Measurements from ENCODE around the gene GRIN2B.

Gene GRIN2B

GRCh38 chr12:13981296-13981962, at the start of gene GRIN2B:
Gene GRIN2B (minus strand): TSS chr12:13981602. CDS start chr12:13866208, 115,394 bp downstream.
- DNase-seq (ENCODE audit: low read depth in 4 of 4, low spot score in 1 of 4): no peak

- DNase-seq (ENCODE audit: low read depth in 4 of 4, low spot score in 1 of 4): no peak
These were observed 45.1 kb upstream of the GRIN2B start for GRCh38 chr12:14026537-14026936.

GRCh38 chr12:14024591-14024990, 43.2 kb upstream of the GRIN2B start:
- no peak for DNase-seq (ENCODE audit: low read depth in 4 of 4, low spot score in 1 of 4)

- DNase-seq (ENCODE audit: low read depth in 4 of 4, low spot score in 1 of 4): no peak
These were observed 36.7 kb upstream of the GRIN2B start for GRCh38 chr12:14018080-14018479.

- DNase-seq (ENCODE audit: low read depth in 4 of 4, low spot score in 1 of 4): no peak
These were observed 29.6 kb upstream of the GRIN2B start for GRCh38 chr12:14010989-14011388.

GRCh38 chr12:14007639-14008038, 26.2 kb upstream of the GRIN2B start:
- DNase-seq (ENCODE audit: low read depth in 4 of 4, low spot score in 1 of 4): no peak

- no peak for DNase-seq (ENCODE audit: low read depth in 4 of 4, low spot score in 1 of 4)
These were observed 11.2 kb upstream of the GRIN2B start for GRCh38 chr12:13992585-13992984.

GRCh38 chr12:13992106-13992505, 10.7 kb upstream of the GRIN2B start:
- DNase-seq (ENCODE audit: low read depth in 4 of 4, low spot score in 1 of 4): no peak

GRCh38 chr12:13986031-13986430, 4.6 kb upstream of the GRIN2B start:
- DNase-seq (ENCODE audit: low read depth in 4 of 4, low spot score in 1 of 4): no peak

GRCh38 chr12:13981990-13982389, 588 bp upstream of the GRIN2B start:
- DNase-seq (ENCODE audit: low read depth in 4 of 4, low spot score in 1 of 4): no peak

- no peak for DNase-seq (ENCODE audit: low read depth in 4 of 4, low spot score in 1 of 4)
These were observed 685 bp downstream of the GRIN2B start for GRCh38 chr12:13980538-13981295.

GRCh38 chr12:13979772-13980378, 1.5 kb downstream of the GRIN2B start:
- DNase-seq (ENCODE audit: low read depth in 4 of 4, low spot score in 1 of 4): no peak

- no peak for DNase-seq (ENCODE audit: low read depth in 4 of 4, low spot score in 1 of 4)
These were observed 2.5 kb downstream of the GRIN2B start for GRCh38 chr12:13978876-13979275.

- no peak for DNase-seq (ENCODE audit: low read depth in 4 of 4, low spot score in 1 of 4)
These were observed 4.5 kb downstream of the GRIN2B start for GRCh38 chr12:13976880-13977279.

- no peak for DNase-seq (ENCODE audit: low read depth in 4 of 4, low spot score in 1 of 4)
These were observed 5.3 kb downstream of the GRIN2B start for GRCh38 chr12:13976028-13976584.

- DNase-seq (ENCODE audit: low read depth in 4 of 4, low spot score in 1 of 4): no peak
These were observed 7.4 kb downstream of the GRIN2B start for GRCh38 chr12:13973996-13974395.

- DNase-seq (ENCODE audit: low read depth in 4 of 4, low spot score in 1 of 4): no peak
These were observed 10.6 kb downstream of the GRIN2B start for GRCh38 chr12:13970803-13971202.

GRCh38 chr12:13968281-13968680, 13.1 kb downstream of the GRIN2B start:
- DNase-seq (ENCODE audit: low read depth in 4 of 4, low spot score in 1 of 4): no peak

GRCh38 chr12:13964666-13965065, 16.7 kb downstream of the GRIN2B start:
- no peak for DNase-seq (ENCODE audit: low read depth in 4 of 4, low spot score in 1 of 4)

GRCh38 chr12:13962699-13963098, 18.7 kb downstream of the GRIN2B start:
- DNase-seq (ENCODE audit: low read depth in 4 of 4, low spot score in 1 of 4): no peak

- DNase-seq (ENCODE audit: low read depth in 4 of 4, low spot score in 1 of 4): no peak
These were observed 19.4 kb downstream of the GRIN2B start for GRCh38 chr12:13961971-13962370.

- no peak for DNase-seq (ENCODE audit: low read depth in 4 of 4, low spot score in 1 of 4)
These were observed 22.2 kb downstream of the GRIN2B start for GRCh38 chr12:13959131-13959723.

All from stimulated activated CD4-positive, alpha-beta T cell treated with anti-CD3 and anti-CD28 coated beads, Interleukin-1b, Interleukin-23, amount 100 ng/mL, for 24 hours (primary cell).